GM21367 (cell line): Measurements from ENCODE around the gene CEP72.
"Not testable (repeated sequence)": the region's sequence is repeated elsewhere in the genome, so short reads cannot be mapped to it uniquely, and the experiment has no call there.

Experiments used
- ATAC-seq: cut with Tn5 transposase; IDR thresholded peaks from one replicate; pipeline ENCODE4 v1.9.1; 2021; ENCODE audit not compliant: unreplicated experiment

The CEP72 gene

DNA sequence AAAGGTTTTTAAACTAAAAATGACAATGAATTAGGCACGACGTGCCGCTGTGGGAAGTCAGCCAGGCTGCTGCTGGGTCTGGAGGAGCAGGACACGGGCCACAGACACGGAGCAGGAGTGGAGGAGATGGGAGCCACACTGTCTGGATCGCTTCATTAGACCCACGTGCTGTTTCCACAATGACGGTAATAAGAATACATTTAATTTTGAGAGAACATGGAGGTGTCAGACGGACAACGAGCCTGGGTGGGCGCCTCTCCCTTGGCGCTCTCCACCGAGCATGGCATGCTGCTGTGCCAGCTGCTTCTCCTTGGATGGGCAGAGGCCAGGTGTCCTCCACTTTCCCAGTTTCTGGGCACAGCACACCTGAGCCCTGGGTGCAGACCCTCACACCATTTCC lies 68.7 kb downstream of the CEP72 start:
- not testable (repeated sequence) for ATAC-seq

DNA sequence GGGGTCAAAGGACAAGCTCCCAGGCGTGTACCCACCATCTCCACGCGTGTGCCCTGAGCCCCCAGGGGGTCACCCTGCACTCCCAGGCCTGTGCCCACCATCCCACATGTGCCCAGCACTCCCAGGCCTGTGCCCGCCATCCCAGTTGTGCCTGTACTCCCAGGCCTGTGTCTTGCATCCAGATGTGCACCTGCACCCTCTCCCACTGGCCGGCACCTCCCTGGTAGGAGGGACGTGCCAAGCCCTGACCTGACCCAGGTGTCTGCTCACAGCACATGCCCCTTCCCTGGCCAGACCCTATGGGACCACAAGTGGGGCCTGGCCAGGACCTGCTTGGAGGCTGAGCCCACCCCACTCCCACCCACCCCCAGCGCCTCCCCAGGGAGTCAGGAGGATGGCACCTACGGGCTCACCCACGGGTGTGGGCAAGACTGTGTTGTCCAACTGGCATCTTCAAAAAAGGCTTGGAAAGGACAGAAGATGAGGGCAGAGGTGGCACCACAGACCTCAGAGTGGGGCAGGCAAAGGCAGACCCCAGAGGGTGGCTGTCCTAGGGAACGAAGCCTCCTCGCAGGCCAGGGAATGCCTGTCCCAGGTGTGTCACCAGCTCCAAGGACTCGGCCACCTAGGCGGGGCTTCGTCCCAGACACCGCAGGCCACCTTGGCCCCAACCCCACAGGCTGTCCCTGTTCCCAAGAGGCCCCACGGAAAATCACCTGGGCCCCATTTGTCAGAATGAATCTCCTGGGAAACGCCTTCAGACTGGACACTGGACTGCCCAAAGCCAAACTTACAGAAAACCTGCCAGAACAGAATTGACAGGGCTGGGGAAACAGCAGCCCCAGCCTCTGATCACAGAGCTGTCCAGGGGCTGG lies 69.4 kb downstream of the CEP72 start:
- not testable (repeated sequence) for ATAC-seq

DNA sequence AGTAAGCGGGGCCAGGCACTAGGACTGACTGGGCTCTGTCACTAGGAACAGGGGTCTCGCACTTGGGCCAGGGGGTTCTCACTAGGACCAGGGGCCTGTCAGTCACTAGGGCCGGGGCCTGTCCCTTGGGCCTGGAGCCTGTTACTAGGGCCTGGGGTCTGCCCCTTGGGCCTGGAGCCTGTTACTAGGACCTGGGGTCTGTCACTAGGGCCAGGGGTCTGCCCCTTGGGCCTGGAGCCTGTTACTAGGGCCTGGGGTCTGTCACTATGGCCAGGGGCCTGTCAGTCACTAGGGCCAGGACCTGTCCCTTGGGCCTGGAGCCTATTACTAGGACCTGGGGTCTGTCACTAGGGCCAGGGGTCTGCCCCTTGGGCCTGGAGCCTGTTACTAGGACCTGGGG lies 70.1 kb downstream of the CEP72 start:
- ATAC-seq, result not testable (repeated sequence)

DNA sequence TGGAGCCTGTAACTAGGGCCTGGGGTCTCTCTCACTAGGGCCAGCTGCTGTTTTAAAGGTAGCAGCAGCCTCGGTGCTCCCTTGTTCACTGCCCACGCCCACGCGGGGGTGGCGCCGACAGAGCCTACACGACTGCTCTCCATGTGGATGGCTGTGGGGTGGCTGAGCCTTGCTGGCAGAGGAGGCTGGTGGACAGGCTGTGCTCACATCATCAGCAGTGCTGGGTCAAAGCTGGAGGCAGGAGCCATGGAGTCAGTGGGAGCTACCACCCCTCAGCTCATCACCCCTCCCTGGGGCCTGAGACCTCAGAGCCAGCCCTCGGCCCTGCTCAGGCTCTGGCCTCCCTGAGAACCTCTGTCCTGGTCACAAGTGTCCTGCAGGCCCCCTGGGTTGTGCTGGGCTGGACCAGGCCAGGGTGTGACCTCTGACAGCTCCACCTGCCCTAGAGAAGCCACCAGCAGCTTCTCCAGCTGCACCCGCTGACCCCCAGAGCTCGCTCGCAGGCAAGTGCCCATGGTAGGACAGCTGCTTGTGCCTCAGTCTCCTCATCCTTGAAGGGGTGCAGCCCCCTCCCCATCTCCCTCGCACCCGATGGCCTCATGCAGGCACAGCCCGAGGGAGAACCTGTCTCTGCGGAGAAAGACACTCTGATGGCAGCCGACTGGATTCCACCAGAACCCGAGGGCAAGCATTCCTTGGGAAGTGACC lies 70.7 kb downstream of the CEP72 start:
- not testable (repeated sequence) for ATAC-seq

DNA sequence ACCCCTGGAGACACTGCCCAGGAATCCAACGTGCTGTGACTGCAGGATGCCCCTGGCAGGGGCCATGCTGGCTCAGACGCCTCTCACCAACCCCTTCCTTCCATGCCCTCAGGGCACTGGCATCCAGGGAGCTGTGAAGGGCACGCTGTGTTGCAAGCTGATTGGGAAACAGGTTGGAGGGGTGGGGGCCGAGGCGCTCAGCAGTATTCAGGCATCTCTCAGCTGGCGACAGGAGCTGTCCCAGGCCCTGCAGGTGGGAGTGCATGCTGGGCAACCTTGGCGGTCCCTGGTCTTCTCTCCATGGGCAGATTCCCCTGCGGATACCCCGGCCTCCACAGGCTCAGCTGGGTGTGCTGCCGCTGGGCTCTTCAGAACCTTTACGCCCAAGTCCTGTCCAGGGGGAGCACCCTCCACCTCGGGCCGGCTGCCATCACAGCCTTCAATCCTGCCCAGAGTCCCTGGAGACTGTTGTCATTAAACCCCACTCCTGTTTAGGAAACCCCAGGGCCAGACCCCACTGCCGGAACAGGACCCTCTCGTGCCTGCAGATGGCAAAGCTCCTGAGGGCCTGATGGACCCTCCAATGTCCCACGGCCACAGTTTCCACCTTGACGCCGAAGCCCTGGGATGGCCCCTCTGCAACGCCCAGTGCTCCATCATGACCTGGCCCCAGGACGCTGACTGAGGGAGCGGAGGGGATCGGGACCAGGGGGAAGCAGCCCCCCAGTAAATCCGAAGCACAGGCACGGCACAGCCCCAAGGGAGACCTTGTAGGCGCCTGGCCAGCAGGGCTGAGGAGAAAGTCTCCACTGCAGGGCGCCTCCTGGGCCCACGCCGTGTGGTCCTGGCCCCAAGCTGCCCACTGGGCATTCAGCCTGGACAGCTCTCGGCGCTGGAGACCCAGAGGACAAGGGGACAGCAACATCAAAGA lies 71.7 kb downstream of the CEP72 start:
- ATAC-seq, result no peak

DNA sequence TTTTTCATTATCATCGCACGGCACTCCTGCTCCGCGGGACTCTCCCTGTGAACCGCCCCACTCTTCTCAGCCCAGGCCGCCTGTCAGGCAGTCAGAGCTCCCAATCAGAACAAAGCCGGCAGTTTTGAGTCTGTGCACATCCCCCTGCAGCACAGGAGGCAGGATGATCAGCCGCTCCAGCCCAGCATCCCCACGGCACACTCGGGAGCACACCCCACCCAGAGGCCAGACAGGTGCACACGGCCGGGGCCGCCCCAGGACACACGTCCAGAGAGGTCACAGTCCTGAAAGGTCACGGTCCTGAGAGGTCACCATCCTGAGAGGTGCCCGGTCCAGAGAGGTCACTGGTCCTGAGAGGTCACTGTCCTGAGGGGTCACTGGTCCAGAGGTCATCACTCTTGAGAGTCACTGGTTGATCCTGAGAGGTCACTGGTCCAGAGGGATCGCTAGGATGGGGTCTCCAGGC lies 72.6 kb downstream of the CEP72 start:
- no peak for ATAC-seq

DNA sequence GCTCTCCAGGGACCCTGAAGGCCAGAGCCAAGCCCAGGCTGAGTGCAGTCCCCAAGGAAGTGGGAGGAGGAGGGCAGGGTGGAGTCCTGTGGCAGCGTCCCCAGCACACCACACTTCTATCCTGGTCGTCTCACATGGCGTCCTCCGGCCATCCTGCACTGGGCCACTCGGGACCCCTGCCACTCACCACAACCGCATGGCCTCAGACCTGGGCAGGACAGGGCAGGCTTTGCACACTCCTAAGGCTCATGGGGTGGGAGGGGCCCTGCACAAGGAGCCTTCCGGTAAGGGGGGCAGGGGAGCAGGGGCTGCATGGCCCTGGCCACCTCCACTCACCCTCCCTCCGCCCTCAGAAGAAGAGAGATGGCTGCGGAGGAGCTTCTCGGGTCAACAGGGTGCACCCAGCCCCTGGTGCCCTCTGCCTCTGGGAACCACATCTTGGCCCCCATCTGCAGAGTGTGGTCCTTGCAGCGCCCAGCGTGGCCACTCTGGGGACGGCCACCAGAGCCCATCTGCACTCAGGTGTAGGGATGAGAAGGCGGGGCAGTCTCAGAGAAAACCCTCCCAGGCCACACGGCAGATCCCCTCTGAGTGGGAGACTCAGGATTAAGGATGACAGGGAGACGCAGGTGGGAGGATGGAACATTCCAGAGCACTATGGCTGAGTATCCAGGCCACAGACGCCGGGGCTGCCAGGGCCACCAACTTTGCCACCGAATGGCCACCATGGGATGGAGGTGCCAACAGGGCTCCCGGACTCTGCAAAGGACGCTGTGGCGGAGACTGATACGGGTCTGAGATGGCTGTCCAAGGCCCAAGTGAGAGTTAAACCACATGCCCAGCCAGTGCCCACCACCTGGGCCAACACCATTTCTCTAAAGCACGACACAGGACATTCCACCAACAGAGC lies 73.4 kb downstream of the CEP72 start:
- ATAC-seq, result no peak

DNA sequence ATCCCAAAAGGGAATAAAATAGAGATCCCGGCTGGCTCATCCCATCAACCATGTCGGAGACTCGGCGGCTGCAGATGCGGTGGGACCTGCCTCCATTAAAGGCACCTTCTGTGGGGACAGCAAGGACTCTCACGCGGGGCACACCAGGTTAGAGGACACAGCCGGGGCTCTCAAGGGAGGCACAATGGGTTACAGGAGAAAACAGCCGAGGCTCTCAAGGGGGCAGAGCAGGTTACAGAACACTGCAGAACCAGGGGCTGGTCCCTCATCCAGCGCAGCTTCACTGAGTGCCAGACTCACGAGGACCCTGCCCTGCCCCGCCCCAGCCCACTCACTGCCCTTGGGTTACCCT lies 74.0 kb downstream of the CEP72 start:
- not testable (repeated sequence) for ATAC-seq

DNA sequence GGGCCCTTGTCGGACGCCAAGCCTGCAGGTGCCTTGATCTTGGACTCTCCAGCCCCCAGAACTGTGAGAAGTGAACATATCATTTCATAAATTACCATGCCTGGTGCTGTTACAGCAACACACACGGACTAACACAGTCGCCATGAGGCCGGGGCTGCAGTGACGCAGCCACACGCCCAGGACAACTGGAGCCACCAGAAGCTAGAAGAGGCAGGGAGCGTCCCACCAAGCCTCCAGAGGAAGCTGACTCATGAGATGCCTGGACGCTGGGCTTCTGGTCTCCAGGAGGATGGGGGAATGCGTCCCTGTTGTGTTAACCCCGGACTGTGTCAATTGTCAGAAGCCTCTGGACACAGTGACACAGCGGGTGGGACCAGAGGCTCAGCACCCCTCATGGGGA lies 74.8 kb downstream of the CEP72 start:
- not testable (repeated sequence) for ATAC-seq

DNA sequence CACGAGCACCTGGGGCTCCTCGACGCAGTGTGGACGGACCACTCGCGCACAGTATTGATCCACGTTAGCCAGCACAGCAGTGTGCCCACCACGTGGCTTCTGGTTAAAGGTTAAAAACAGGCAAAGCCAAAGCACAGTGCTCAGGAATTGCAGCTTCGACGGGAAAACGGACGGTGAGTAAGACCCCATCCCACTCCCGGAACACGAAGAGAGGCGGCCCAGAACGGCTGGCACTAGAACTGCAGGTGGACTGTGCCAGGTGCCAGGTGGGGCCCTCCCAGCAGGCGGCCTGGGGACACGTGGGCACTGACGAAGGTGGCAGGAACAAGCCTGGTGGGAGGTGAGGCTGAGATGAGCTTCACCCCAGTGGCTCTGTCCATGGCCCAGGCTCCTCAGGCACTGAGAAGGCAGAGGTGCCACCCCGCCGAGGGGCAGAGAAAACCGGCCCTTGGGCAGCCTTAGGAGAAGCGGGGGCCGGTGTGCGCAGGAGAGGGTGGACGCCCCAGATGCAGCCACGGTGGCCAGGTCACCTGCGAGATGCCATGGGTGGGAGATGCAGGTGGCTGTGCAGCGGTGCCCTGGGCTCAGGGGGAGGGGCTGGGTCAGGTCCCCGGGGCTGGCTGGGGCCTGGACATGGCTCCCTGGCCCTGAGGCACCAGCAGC lies 76.3 kb downstream of the CEP72 start:
- ATAC-seq, result not testable (repeated sequence)

DNA sequence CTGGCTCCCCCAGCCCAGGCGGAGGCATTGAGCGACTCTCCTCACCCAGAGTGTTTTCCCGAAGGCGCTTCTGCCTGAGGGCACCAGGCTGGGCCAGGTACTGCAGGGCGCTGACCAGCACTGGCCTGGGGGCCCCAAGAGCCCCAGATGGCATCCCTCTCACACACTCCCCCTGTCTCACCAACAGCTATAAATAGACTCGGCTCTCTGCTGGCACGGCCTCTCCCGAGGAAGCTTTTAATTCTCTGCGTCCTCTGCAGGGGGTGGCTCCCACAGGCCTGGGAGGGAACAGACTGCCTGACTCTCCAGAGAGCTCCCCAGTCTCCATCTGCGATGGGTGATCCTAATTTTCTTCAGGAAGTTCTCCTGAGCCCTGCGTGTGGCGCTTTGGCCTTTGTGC lies 78.2 kb downstream of the CEP72 start:
- not testable (repeated sequence) for ATAC-seq

DNA sequence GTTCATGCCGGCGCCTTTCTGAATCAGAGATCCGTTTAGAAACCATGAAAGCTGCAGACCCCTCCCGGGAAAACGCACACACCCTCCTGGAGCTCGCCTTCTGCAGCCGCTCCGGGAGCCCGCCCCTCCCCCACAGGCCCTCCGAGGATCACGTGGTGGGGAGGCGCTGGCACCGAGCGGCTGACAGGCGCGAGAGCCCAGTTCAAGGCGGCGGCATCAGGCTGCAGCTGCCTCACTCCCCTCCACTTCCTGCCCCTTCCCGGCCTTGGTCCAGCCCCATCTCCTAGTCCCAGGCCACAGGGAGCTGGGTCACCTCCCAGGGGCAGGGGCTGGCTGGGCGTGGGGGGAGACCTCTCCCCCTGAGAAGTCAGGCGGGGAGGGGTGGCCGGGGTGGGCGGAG lies 78.9 kb downstream of the CEP72 start:
- not testable (repeated sequence) for ATAC-seq

DNA sequence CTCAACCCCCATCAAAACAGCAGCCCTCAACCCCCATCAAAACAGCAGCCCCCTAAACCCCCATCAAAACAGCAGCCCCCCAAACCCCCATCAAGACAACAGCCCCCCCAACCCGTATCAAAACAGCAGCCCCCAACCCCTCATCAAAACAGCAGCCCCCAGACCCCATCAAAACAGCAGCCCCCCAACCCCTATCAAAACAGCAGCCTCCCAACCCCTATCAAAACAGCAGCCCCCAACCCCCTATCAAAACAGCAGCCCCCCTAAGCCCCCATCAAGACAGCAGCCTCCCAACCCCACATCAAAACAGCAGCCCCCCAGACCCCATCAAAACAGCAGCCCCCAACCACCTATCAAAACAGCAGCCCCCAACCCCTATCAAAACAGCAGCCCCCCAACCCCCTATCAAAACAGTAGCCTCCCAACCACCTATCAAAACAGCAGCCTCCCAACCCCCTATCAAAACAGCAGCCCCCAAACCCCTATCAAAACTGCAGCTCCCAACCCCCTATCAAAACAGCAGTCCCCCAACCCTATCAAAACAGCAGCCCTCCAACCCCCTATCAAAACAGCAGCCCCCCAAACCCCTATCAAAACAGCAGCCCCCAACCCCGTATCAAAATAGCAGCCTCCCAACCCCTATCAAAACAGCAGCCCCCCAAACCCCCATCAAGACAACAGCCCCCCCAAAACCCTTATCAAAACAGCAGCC lies 79.8 kb downstream of the CEP72 start:
- ATAC-seq, result no peak

DNA sequence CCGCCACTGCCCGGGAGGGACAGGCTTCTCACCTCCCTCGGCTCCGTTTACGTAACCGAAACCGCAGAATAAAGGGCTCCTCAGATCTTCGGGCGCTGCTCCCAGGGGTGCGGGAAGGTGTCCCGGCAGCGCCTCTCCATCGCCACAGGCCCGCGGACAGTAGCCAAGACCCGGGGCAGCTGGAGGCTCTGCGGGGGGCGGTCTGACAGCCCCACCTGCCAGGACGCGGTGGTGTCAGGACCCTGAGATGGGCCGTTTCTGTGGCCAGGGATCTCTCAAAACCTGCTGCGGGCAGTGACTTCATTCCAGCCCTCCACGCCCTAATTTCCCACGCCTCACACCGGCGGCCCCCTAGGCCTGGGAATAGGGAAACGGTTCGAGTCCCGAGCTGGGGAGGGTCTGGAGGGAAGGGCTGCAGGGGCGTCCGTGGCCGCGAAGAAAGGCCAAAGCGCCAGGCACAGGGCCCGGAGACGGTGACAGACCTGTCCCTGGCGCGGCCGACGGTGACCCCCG lies 80.4 kb downstream of the CEP72 start:
- not testable (repeated sequence) for ATAC-seq

DNA sequence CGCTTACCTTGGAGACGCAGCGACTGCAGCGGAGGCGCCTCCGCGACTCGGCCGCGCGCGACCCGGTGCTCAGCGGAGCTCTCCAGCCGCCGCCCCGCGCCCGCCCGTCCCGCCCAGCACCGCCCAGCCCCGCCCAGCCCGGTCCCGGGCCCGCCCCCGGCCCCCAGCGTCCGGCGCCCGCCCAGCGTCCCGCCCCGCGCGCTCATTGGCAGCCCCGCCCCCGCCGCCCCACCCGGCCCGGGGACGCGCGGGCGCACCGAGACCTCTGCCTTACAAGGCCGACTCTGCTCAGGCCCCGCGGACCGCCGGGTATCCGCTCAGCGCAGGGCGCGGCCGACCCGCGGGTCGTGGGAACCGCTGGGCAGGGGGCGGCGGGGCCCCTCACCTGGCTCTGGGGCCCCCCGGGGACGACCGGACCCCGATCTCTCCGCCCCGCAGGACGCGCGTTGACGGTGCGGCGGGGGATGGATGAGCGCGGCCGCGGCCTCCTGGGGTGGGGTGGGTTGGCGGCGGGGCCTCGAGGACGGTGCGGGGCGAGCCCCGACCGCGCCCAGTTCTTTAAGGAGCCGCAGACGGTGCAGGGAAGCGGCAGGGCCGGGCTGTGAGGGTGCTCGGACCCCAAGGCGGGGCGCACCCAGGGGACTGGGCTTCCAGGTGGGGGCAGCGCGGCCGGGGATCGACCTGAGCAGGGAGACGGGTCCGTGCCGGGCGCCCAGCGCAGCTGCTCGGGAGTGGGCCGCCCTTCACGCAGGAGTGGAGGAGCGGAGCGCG lies 81.3 kb downstream of the CEP72 start, which contains the start of gene TPPP:
TSS of gene TPPP (minus strand) at position 82 of the 771 bp plus-strand sequence. CDS start 15,292 bp downstream, outside the sequence.
- peak; percentile 47 for ATAC-seq

DNA sequence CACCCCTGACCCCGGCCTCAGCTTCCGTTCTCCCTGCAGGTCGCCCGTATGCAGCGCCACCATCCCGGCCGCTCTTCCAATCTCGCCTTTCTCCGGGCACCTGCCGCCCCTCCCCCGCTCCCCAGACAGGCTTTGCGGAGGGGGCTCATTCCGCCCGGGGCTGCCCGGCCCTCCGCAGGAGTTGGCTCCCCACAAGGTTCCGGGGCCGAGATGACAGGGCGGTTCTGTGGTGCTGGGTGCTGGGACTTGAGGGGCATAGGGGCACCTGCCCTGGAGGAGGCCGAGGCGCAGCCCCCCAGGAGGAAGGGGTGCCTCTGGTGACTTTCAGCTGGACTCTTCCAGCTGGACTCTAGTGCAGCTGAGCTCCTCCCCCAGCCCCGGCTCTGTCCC lies 81.9 kb downstream of the CEP72 start:
- not testable (repeated sequence) for ATAC-seq

DNA sequence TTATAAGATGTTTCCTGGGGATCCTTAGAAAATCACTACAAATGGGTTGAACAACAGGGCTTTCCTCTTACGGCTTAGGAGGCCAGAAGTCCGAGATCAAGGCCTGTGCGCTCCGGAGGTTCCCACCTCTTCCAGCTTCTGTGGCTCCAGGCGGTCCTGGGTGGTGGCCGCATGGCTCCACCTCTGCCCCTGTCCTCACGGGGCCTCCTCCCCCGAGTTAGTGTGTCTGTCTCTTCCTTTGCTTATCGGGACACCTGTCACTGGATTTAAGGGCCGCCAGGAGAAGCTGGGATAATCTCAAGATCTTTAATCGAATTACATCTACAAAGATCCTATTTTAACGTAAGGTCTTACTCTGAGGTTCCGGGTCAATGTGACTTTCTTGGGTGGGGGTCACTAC lies 83.3 kb downstream of the CEP72 start:
- ATAC-seq, result not testable (repeated sequence)

DNA sequence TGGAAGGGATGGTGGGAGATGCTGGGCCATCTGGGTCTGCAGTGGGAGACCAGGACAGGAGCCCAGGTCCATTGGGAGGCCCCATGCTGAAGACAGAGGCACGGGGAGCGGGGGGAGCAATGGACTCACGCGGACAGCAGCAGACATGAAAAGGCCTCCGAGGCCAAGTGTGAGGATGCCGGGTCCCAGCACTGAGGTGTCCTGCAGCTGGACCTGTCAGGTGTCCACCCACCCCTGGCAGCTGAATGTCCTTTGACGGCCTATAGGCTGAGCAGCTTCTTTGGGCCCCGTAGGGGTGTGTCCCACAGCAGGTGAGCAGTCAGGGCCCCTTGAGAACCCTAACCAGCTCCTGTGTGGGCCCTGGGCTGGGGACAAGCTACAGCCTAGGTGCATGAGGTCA lies 84.1 kb downstream of the CEP72 start:
- ATAC-seq, result not testable (repeated sequence)
